K562 (cell line): Measurements from ENCODE around the gene NTSR1. TPM values are rescaled to one million over a fixed set of nuclear protein-coding genes. Genes with fewer than 3 reads are reported as not detected.

Experiments
- ATAC-seq: fragments of 200-7000 bp; cut with Tn5 transposase; 3 replicates; pipeline ENCODE4 v1.9.1; 2020; ENCODE audit warnings: moderate library complexity
- BruUV-seq: library from RNA; stranded (reverse); fragments of 400-500 nt; replicated peaks from 2 replicates; lab custom pipeline; 2021; lab: Mats Ljungman, UMichigan
- CTCF ChIA-PET: fragments of 300-600 bp; formaldehyde crosslinking; extraction: SDS; loops from one replicate; lab custom pipeline; 2021; ENCODE audit warnings: low intra/inter-chr PET ratio; lab: Yijun Ruan, JAX
- POLR2A ChIA-PET: fragments of 300-600, 350-650 bp; sonication (Branson Sonifier 250); formaldehyde crosslinking; extraction: SDS; loops from one replicate; lab custom pipeline; 2021; ENCODE audit warnings: antibody characterized with exemption, inconsistent platforms; lab: Yijun Ruan, JAX
- DNase-seq, 4 experiments: peaks; one replicate each; pipeline versions ENCODE4 v3.0.0 to v3.0.0-alpha.2; 2011 to 2018; ENCODE audit warnings: low spot score in 3 of 4, mixed read lengths in 3 of 4; ENCODE audit errors: extremely low read depth in 1 of 4
- FAIRE-seq: peaks from 2 replicates; lab custom pipeline; 2011; peaks lifted over from hg19 to GRCh38; lab: Jason Lieb, UNC
- H2AFZ ChIP-seq: 2 replicates; pipeline ENCODE4 v1.6.0; 2011; ENCODE audit warnings: low read depth, low read length, control low read depth, inconsistent platforms
- H3K27ac ChIP-seq: fragments of 200-600 bp; 3 replicates; pipeline ENCODE4 v1.8.0; 2011; ENCODE audit warnings: low read depth, mild to moderate bottlenecking, control low read depth, inconsistent platforms, low read length, moderate library complexity, mixed read lengths; ENCODE audit errors: extremely low read depth
- H3K27me3 ChIP-seq, 2 experiments: fragments of 300-600 bp in 1 of 2; 2 replicates in 1 of 2; 3 replicates in 1 of 2; pipeline versions ENCODE4 v1.6.0 to v1.8.0; 2011; ENCODE audit warnings: inconsistent platforms in 2 of 2, low read length in 2 of 2, mild to moderate bottlenecking in 1 of 2, mixed read lengths in 1 of 2, moderate library complexity in 1 of 2; ENCODE audit not compliant: control insufficient read depth in 2 of 2, insufficient read depth in 2 of 2
- H3K36me3 ChIP-seq: fragments of 300-600 bp; 3 replicates; pipeline ENCODE4 v1.8.0; 2011; ENCODE audit warnings: mild to moderate bottlenecking, low read length, inconsistent platforms; ENCODE audit not compliant: control insufficient read depth, insufficient read depth
- H3K4me1 ChIP-seq, 2 experiments: fragments of 200-600 bp in 1 of 2; replicated peaks in 1 of 2; 2 replicates in 1 of 2; 3 replicates in 1 of 2; pipeline versions ENCODE4 v1.5.1 to v1.8.0; 2011; ENCODE audit warnings: inconsistent platforms in 2 of 2, low read length in 2 of 2, mild to moderate bottlenecking in 1 of 2, mixed read lengths in 1 of 2, moderate library complexity in 1 of 2; ENCODE audit not compliant: control insufficient read depth in 2 of 2, insufficient read depth in 2 of 2
- H3K4me2 ChIP-seq: 2 replicates; pipeline ENCODE4 v1.6.1; 2011; ENCODE audit warnings: low read length, control low read depth, inconsistent platforms, mixed read lengths; ENCODE audit not compliant: insufficient read depth
- H3K4me3 ChIP-seq: fragments of 200-600 bp; sonication (generic), shearing (Covaris generic); 2 replicates; pipeline ENCODE4 v1.5.1; 2016; ENCODE audit warnings: control low read depth, inconsistent platforms
- H3K79me2 ChIP-seq: fragments of 200-600 bp; 3 replicates; pipeline ENCODE4 v1.8.0; 2011; ENCODE audit warnings: low read length, inconsistent platforms; ENCODE audit not compliant: control insufficient read depth, insufficient read depth
- H3K9ac ChIP-seq, 2 experiments: 2 replicates each; pipeline versions ENCODE4 v1.6.0 to v1.6.1; 2011; ENCODE audit warnings: low read depth in 2 of 2, low read length in 2 of 2, control low read depth in 1 of 2, inconsistent platforms in 1 of 2, mild to moderate bottlenecking in 1 of 2, mixed read lengths in 1 of 2; ENCODE audit not compliant: insufficient read depth in 1 of 2
- H3K9me1 ChIP-seq: one replicate; pipeline ENCODE4 v1.6.0; 2011; ENCODE audit warnings: inconsistent platforms, mild to moderate bottlenecking, low read length, moderate library complexity; ENCODE audit not compliant: control insufficient read depth, insufficient read depth
- H3K9me3 ChIP-seq: replicated peaks from 2 replicates; pipeline ENCODE4 v1.5.1; 2011; ENCODE audit warnings: low read depth, low read length, inconsistent platforms; ENCODE audit not compliant: control insufficient read depth, insufficient read depth
- H4K20me1 ChIP-seq: replicated peaks from 2 replicates; pipeline ENCODE4 v1.6.1; 2011; ENCODE audit warnings: low read length, inconsistent platforms, mixed read lengths; ENCODE audit not compliant: control insufficient read depth, insufficient read depth
- CREB5 ChIP-seq: fragments of 250-450 bp; sonication (Bioruptor Pico); IDR thresholded peaks from 2 replicates; pipeline ENCODE4 v1.5.0; 2020; ENCODE audit warnings: mild to moderate bottlenecking
- NEUROD1 ChIP-seq: fragments of 150-350 bp; IDR thresholded peaks from 2 replicates; pipeline ENCODE4 v1.6.1; 2014; ENCODE audit warnings: borderline replicate concordance, low read length, low read depth; ENCODE audit not compliant: partially characterized antibody
- SMARCE1 ChIP-seq: fragments of 450-650 bp; IDR thresholded peaks from 2 replicates; pipeline ENCODE4 v1.7.1; 2016; ENCODE audit warnings: mild to moderate bottlenecking
- USF1 ChIP-seq: sonication (generic); formaldehyde crosslinking; IDR thresholded peaks from 2 replicates; pipeline ENCODE4 v1.9.0; 2022; ENCODE audit warnings: mild to moderate bottlenecking, missing genetic modification reagents
- ZNF511 ChIP-seq: sonication (generic); formaldehyde crosslinking; IDR thresholded peaks from 2 replicates; pipeline ENCODE4 v1.8.0; 2022; ENCODE audit warnings: mild to moderate bottlenecking, missing genetic modification reagents
- ZNF592 ChIP-seq: fragments of 450-650 bp; IDR thresholded peaks from 2 replicates; pipeline ENCODE4 v1.6.1; 2017; ENCODE audit warnings: antibody characterized with exemption, mild to moderate bottlenecking
- WGBS: fragments of 100-300 bp; shearing (Covaris generic); methylation state at CpG from one replicate; pipeline ENCODE4 v1.1.6; 2016; ENCODE audit warnings: low coverage, mixed read lengths; ENCODE audit not compliant: insufficient coverage; ENCODE audit errors: missing lambda C conversion rate; 5-methylcytosine and 5-hydroxymethylcytosine counted together
- in situ Hi-C: fragments of 300-500 bp; cut with MboI; formaldehyde crosslinking; loops from 4 replicates; pipeline ENCODE4 v1.15.0; 2018; ENCODE audit warnings: inconsistent platforms, mixed read lengths
- intact Hi-C: fragments of 100-400 bp; cut with micrococcal nuclease; formaldehyde crosslinking; loops from 2 replicates; pipeline ENCODE4 v1.14.2; 2022
- polyA plus RNA-seq, 8 experiments: library from polyadenylated mRNA; depleted of rRNA in 4 of 8; stranded (reverse) in 5 of 8; unstranded in 3 of 8; fragments of >200 nt; fragmentation: Nextera tagmentation in 2 of 8; fragmentation: Illumina TruSeq in 1 of 8; extraction: Ambion mirVana in 2 of 8; extraction: Trizol in 1 of 8; gene quantifications; 2 replicates each; pipeline versions ENCODE4 v1.2.1 to v1.2.3, GENCODE V29; 2011 to 2014; ENCODE audit warnings: inconsistent platforms in 1 of 8, missing spikeins in 1 of 8
- total RNA-seq, 7 experiments: library from RNA; depleted of rRNA in 6 of 7; stranded (reverse); fragments of >200 nt in 6 of 7; fragmentation: Illumina TruSeq in 2 of 7; extraction: Trizol in 2 of 7; gene quantifications; 2 replicates each; pipeline versions ENCODE4 v1.2.1 to v1.2.3, GENCODE V29; 2011 to 2021; ENCODE audit warnings: low replicate concordance in 1 of 7

Gene NTSR1
- total and polyA plus RNA-seq, 9 of the 15 experiments (the other 6 are each of a cell fraction or from before 2014, with no cell fraction given): 0.04 to 0.40 (median 0.13) TPM; not detected in 3

- H3K9me3 ChIP-seq: no peaks in the 10 kb centered on the region
- ChIA-PET CTCF (no interaction called here), POLR2A (interaction anchor here (0.7 kb wide), 1 partner anchor 10 kb away, joined by 3 read pairs; no protein-coding TSS in a partner anchor)
- 20% methylated on average over 6 of the region's 6 CpGs for WGBS
- no peak overlapping the region for H3K27ac ChIP-seq
- no peak overlapping the region for H3K4me3 ChIP-seq
- no peaks in the 10 kb centered on the region; the same call in 1 of the 2 replicates for H4K20me1 ChIP-seq
- intact Hi-C loops: no loop called here
- BruUV-seq: no TSS peak
- TF ChIP-seq CREB5 (CRISPR knock-in tag) (no peak), USF1 (CRISPR knock-in tag) (no peak), ZNF592 (no peak), ZNF511 (CRISPR knock-in tag) (no peak), SMARCE1 (no peak), NEUROD1 (no peak)
- no peaks in the 10 kb centered on the region for H3K79me2 ChIP-seq
- peaks cover 11 to 29% of the 10 kb centered on the region in 2 experiments for H3K4me1 ChIP-seq
- peaks cover 31 to 44% of the 10 kb centered on the region in 2 experiments for H3K27me3 ChIP-seq
- no peak for FAIRE-seq
- H3K9me1 ChIP-seq: no peaks in the 10 kb centered on the region
- in situ Hi-C loops: no loop called here
- H2AFZ ChIP-seq: no peak overlapping the region
- peak overlapping the region in 1 of 2 experiments; percentile 28; a peak in 1 of 4 replicates for H3K9ac ChIP-seq
- H3K36me3 ChIP-seq: no peaks in the 10 kb centered on the region
- DNase-seq: no peak
- ATAC-seq: no peak
- H3K4me2 ChIP-seq: no peak overlapping the region
Observed at GRCh38 chr20:62744741-62745191, 36.1 kb downstream of the NTSR1 start.
